ENCODE measurements around the gene TSPAN11.

- TF ChIP-seq CTCF (IDR thresholded peaks at IDR 0.05) (no peak), POLR2A (IDR thresholded peaks at IDR 0.05) (no peak), POLR2AphosphoS5 (IDR thresholded peaks at IDR 0.05) (no peak)
These were observed 93.4 kb downstream of the TSPAN11 start for GRCh38 chr12:31019976-31020375.

Measured in suprapubic skin (tissue), 4 donors.